LNCaP clone FGC (cell line): Measurements from ENCODE around the gene CACNG4.

ENCODE experiments used
- DNase-seq: peaks from one replicate; pipeline ENCODE4 v3.0.0-alpha.2; 2011; ENCODE audit warnings: low read depth
- H3K4me3 ChIP-seq: 2 replicates; pipeline ENCODE4 v1.5.1; 2011; ENCODE audit warnings: mild to moderate bottlenecking, low read depth, low read length, control low read depth
- CTCF ChIP-seq: IDR thresholded peaks from 2 replicates; pipeline ENCODE4 v1.5.1; 2012; ENCODE audit warnings: mild to moderate bottlenecking; ENCODE audit not compliant: control insufficient read depth, insufficient read depth; ENCODE audit errors: extremely low read depth

The CACNG4 gene

GRCh38 chr17:66934040-66934439, 30.5 kb upstream of the CACNG4 start:
- no peak for DNase-seq
- no peak overlapping the region for H3K4me3 ChIP-seq
- no peak for TF ChIP-seq CTCF

- DNase-seq, result no peak
- TF ChIP-seq CTCF, result no peak
- no peak overlapping the region for H3K4me3 ChIP-seq
Measured at GRCh38 chr17:66935717-66936116, 28.8 kb upstream of the CACNG4 start.

DNA sequence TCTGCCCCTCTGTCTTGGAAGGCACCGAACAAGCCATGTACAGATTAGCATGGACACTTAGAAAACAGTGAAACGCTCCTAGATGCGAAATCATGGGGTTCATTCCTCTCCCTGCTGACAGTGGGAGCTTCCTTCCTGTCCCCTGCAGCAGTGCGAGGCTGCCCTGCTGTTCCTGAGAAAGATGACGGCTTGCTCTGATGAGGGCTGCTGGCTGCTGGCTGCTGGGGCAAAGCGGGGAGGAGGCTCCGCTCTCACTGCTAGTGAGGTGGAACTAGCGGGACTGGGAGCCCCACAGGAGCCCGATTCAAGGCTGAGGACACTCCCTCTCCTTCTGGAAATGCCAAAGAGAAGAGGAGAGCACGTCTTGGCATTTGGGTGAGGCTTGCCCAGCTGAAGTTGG, 25.9 kb upstream of the CACNG4 start:
- no peak overlapping the region for H3K4me3 ChIP-seq
- no peak for TF ChIP-seq CTCF
- no peak for DNase-seq

DNA sequence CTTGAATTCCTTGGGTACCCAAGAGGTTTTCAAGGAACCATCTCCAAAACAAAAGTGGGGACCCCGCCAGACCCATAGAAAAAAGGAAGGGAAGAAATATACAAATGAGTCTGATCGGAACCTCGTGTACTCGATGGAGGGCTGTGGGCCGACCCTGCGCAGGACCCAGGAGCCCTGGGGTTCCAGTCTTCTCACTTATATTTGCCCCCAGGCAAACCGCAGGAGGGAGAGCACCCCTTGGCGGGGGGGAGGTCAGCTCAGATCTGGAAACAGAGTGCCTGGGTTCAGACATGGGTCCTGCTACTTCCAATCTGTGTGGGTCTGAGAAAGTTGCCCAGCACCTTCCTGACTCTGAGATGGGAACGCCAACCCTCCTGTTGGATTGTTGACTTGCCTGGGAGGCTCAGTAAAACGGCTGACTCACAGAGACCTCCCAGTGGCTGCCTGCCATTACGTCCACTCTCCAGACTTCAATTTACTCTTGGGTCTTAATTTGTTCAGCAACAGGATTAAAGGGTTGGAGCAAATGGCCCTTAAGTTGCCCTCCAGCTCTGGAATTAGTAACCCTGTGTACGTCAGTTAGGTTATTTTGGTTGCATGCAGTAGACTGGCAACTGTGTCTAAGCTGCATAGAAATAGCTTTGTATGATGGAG, 24.9 kb upstream of the CACNG4 start:
- DNase-seq, result no peak
- H3K4me3 ChIP-seq, result no peak overlapping the region
- TF ChIP-seq CTCF, result no peak

- DNase-seq, result no peak
- no peak for TF ChIP-seq CTCF
- no peak overlapping the region for H3K4me3 ChIP-seq
Measured at GRCh38 chr17:66941249-66941648, 23.3 kb upstream of the CACNG4 start.

DNA sequence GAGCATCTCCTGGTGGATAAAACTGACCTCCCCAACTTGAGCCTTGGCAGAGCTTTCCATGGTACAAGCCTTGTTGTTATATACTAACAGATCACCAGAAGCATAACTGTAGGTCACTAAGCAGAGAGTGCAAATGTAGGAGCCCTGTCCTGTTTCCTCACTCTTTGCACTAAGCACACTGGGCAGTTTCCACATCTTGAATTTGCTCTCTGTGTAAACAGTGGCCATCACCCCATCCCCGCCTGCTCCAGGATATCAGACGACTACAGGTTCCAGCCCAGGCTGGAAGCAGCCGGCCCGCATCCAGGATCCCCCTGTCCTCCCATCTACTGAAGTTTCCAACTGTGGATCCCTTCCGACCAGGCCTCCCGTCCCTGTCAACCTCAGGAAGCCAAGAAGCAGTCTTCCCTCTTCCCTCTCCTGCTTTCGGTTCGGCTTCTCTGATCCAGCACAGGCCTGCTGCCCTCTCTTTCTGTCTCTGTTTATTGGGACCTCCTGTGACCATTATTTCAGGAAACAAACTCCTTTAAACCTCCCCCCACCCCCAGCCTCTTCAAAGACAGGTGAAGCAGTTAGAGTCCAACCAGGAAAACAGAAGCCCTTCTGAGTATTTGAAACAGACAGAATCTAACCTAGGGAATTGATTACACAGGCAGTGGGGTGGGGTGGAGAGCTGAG, 22.6 kb upstream of the CACNG4 start:
- H3K4me3 ChIP-seq, result no peak overlapping the region
- no peak for TF ChIP-seq CTCF
- DNase-seq, result no peak
